Breast epithelium (tissue), 4 donors: ENCODE measurements around the gene KCNIP4. TPM values are rescaled to one million over a fixed set of nuclear protein-coding genes. Genes with fewer than 3 reads are reported as not detected.

Experiments
- DNase-seq, 2 donors: peaks; one replicate each; pipeline ENCODE4 v3.0.0-alpha.2; 2019; ENCODE audit warnings: low spot score in 2 of 2
- H3K27ac ChIP-seq, 2 donors: fragments of 200-600 bp; sonication (generic) in 1 of 2; one replicate each; pipeline ENCODE4 v1.5.1; 2016 to 2019; ENCODE audit warnings: mild to moderate bottlenecking in 1 of 2
- H3K27me3 ChIP-seq, 2 donors: fragments of 200-600 bp; sonication (generic) in 1 of 2; one replicate each; pipeline versions ENCODE4 v1.5.1 to v1.6.0; 2017 to 2019; ENCODE audit warnings: control low read depth in 1 of 2, mild to moderate bottlenecking in 1 of 2
- H3K36me3 ChIP-seq: fragments of 200-600 bp; one replicate; pipeline ENCODE4 v1.5.1; 2019
- H3K4me1 ChIP-seq, 2 donors: fragments of 200-600 bp; sonication (generic); one replicate each; pipeline ENCODE4 v1.5.1; 2016 to 2019; ENCODE audit warnings: control low read depth in 1 of 2
- H3K4me3 ChIP-seq, 3 donors: fragments of 200-600 bp; sonication (generic); 1 replicate in 2 of 3; 2 replicates in 1 of 3; pipeline ENCODE4 v1.5.1; 2016 to 2019; ENCODE audit warnings: mild to moderate bottlenecking in 3 of 3, moderate library complexity in 2 of 3
- H3K9me3 ChIP-seq, 2 donors: fragments of 200-600 bp; sonication (generic) in 1 of 2; one replicate each; pipeline ENCODE4 v1.5.1; 2016 to 2019; ENCODE audit warnings: control low read depth in 1 of 2
- POLR2A ChIP-seq: fragments of 450-650 bp; IDR thresholded peaks from one replicate; pipeline ENCODE4 v1.6.1; 2016; ENCODE audit warnings: antibody characterized with exemption, mild to moderate bottlenecking, moderate library complexity
- POLR2AphosphoS5 ChIP-seq, 3 donors: sonication (generic); formaldehyde crosslinking; IDR thresholded peaks; one replicate each; pipeline ENCODE4 v1.6.1; 2017; ENCODE audit warnings: antibody characterized with exemption in 3 of 3
- intact Hi-C: fragments of 100-400 bp; cut with DNase I; formaldehyde crosslinking; loops from one replicate; pipeline ENCODE4 v1.15.1; 2023; ENCODE audit warnings: low total_unique reads
- total RNA-seq, 3 donors: library from RNA; depleted of rRNA; stranded (reverse); fragments of >200 nt; gene quantifications; one replicate each; pipeline ENCODE4 v1.1.0, GENCODE V29; 2016
- TF ChIP-seq, protein P1 (sequence below), 3 donors: fragments of 450-650 bp; IDR thresholded peaks; one replicate each; pipeline ENCODE4 v1.5.1; 2016 to 2017; ENCODE audit warnings: antibody characterized with exemption in 3 of 3, mild to moderate bottlenecking in 3 of 3, moderate library complexity in 3 of 3

Gene KCNIP4
- total RNA-seq, 3 donors from 2014 or later = 0.44 to 0.66 TPM; not detected in 1

DNA sequence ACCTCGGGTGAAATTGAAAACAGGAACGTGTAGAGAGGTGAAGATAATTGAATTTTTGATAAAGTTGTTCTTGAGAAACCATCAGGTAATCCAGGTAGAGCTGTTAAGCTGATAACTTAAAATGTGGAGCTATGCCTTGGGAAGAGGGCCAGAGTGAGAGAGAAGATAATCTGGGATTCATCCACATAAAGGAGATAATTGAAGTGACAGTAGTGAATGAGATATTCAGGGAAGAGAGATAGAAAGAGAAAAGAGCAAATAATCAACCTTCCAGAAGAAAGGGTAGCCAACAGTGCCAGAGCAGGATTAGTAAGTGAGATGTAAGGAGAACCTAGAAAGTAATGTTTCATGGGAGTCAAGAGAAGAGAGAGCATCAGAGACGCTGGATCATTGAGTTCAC lies 950.7 kb downstream of the KCNIP4 start:
- intact Hi-C loops = no loop called here
- H3K4me3 ChIP-seq = no peak overlapping the region
- no peak for TF ChIP-seq POLR2A
- TF ChIP-seq POLR2AphosphoS5 (IDR thresholded peaks at IDR 0.05) = no peak
- TF ChIP-seq, protein P1, sequence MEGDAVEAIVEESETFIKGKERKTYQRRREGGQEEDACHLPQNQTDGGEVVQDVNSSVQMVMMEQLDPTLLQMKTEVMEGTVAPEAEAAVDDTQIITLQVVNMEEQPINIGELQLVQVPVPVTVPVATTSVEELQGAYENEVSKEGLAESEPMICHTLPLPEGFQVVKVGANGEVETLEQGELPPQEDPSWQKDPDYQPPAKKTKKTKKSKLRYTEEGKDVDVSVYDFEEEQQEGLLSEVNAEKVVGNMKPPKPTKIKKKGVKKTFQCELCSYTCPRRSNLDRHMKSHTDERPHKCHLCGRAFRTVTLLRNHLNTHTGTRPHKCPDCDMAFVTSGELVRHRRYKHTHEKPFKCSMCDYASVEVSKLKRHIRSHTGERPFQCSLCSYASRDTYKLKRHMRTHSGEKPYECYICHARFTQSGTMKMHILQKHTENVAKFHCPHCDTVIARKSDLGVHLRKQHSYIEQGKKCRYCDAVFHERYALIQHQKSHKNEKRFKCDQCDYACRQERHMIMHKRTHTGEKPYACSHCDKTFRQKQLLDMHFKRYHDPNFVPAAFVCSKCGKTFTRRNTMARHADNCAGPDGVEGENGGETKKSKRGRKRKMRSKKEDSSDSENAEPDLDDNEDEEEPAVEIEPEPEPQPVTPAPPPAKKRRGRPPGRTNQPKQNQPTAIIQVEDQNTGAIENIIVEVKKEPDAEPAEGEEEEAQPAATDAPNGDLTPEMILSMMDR (IDR thresholded peaks at IDR 0.05) = no peak
- no peak overlapping the region for H3K27ac ChIP-seq
- DNase-seq = no peak
- H3K9me3 ChIP-seq = no peaks in the 10 kb centered on the region
- no peaks in the 10 kb centered on the region for H3K4me1 ChIP-seq
- H3K36me3 ChIP-seq = no peaks in the 10 kb centered on the region
- no peaks in the 10 kb centered on the region for H3K27me3 ChIP-seq

DNA sequence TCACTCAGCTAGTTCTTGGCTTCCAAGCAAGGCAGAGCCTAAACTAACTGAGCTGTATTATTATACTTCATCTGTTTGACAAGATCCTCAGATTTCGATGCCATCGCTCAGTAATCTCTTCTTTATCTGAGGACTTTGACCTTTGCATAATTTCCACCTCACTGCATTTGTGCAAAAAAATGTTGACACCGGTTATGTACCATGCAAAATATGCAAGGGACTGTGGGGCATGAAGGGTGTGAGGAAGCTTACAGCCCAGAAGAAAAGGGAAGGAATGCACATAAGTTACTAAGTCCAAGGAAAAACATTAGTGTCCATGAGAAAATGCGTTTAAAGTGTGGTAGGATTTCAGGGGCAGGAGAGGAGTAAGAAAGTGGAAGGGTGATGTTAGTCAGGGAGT lies 953.0 kb downstream of the KCNIP4 start:
- no peak for DNase-seq
- Histone ChIP-seq H3K36me3 (no peaks in the 10 kb centered on the region), H3K4me3 (no peak overlapping the region), H3K9me3 (no peaks in the 10 kb centered on the region), H3K4me1 (no peaks in the 10 kb centered on the region), H3K27ac (no peak overlapping the region), H3K27me3 (no peaks in the 10 kb centered on the region)
- intact Hi-C loops = no loop called here
- TF ChIP-seq, protein P1 (IDR thresholded peaks at IDR 0.05) = no peak
- TF ChIP-seq POLR2AphosphoS5 (IDR thresholded peaks at IDR 0.05) (no peak), POLR2A (no peak)

DNA sequence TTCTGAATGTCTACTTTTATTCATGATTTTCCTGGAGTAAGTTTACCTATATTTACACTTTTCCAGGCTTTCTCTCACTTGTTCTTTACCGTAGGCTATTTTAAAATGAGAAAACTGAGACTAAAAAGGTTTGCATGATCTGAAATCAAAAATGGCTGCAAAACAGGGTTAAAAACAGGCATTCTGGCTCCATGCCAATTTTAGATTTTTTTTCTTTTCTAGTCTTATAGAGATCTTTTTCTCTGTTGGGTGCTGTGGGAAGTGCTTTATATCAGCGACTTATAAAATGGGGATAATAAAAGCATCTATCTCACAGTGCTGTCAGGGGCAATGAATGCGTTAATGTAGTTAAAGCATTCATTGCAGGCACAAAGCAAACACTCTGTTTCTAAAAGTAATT lies 953.6 kb downstream of the KCNIP4 start:
- TF ChIP-seq, protein P1 (IDR thresholded peaks at IDR 0.05) = no peak
- no peak for TF ChIP-seq POLR2AphosphoS5 (IDR thresholded peaks at IDR 0.05)
- TF ChIP-seq POLR2A = no peak
- H3K27me3 ChIP-seq = no peaks in the 10 kb centered on the region
- intact Hi-C loops = no loop called here
- no peaks in the 10 kb centered on the region for H3K36me3 ChIP-seq
- H3K27ac ChIP-seq = no peak overlapping the region
- DNase-seq = no peak
- H3K9me3 ChIP-seq = no peaks in the 10 kb centered on the region
- no peaks in the 10 kb centered on the region for H3K4me1 ChIP-seq
- no peak overlapping the region for H3K4me3 ChIP-seq

DNA sequence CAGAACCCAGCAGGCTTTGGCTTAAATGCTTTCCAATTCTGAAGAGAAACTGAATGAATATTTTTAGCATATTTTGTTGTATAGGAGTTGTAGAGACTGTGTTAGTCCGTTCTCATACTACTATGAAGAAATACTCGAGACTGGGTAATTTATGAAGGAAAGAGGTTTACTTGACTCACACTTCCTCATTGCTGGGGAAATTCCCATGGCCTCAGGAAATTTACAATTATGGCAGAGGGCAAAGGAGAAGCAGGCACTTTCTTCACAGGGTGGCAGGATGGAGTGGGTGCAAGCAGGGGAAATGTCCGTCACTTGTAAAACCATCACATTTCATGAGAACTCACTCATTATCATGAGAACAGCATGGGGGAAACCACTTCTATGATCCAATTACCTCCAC lies 956.6 kb downstream of the KCNIP4 start:
- no peak for DNase-seq
- H3K27ac ChIP-seq = no peak overlapping the region
- no peaks in the 10 kb centered on the region for H3K9me3 ChIP-seq
- no peak overlapping the region for H3K4me3 ChIP-seq
- no peak for TF ChIP-seq POLR2A
- TF ChIP-seq, protein P1 (IDR thresholded peaks at IDR 0.05) = no peak
- TF ChIP-seq POLR2AphosphoS5 (IDR thresholded peaks at IDR 0.05) = no peak
- no peaks in the 10 kb centered on the region for H3K27me3 ChIP-seq
- no peaks in the 10 kb centered on the region for H3K4me1 ChIP-seq
- intact Hi-C loops = no loop called here
- H3K36me3 ChIP-seq = no peaks in the 10 kb centered on the region

DNA sequence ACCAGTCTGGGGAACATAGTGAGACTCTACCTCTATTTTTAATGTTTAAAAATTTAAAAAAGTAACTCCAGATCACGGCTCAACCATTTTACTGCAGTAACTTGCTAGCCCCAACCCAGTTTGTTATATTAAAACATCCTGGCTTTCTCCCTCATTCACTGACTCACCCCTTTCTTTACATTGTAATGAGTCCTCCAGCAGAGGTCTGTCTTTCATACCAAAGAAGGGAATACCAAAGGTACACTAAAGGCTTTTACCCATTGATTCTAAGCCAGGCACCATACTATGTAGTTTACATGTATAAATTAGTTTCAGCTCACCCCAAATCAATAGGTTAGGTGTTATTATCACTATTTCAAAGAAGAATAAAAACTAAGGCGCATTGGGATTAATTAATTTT lies 961.4 kb downstream of the KCNIP4 start:
- intact Hi-C loops = no loop called here
- Histone ChIP-seq H3K27ac (no peak overlapping the region), H3K4me1 (no peaks in the 10 kb centered on the region), H3K9me3 (no peaks in the 10 kb centered on the region), H3K4me3 (no peak overlapping the region), H3K27me3 (peaks cover 0 to 12% of the 10 kb centered on the region in 2 donors), H3K36me3 (no peaks in the 10 kb centered on the region)
- TF ChIP-seq, protein P1 (IDR thresholded peaks at IDR 0.05) = no peak
- no peak for TF ChIP-seq POLR2AphosphoS5 (IDR thresholded peaks at IDR 0.05)
- no peak for TF ChIP-seq POLR2A
- no peak for DNase-seq
